BLaER1 treated with 17β-estradiol and CSF1 and Interleukin-3, amounts not matched to agents 10 nM and 100 nM (cell line): Measurements from ENCODE around the gene WNT8B.

ENCODE experiments used
- H3K27ac ChIP-seq, 11 experiments: shearing (Covaris generic); formaldehyde crosslinking; 2 replicates each; pipeline ENCODE4 v1.8.1; 2022
- H3K27me3 ChIP-seq, 11 experiments: shearing (Covaris generic); formaldehyde crosslinking; 2 replicates each; pipeline ENCODE4 v1.8.1; 2022
- H3K36me3 ChIP-seq, 11 experiments: shearing (Covaris generic); formaldehyde crosslinking; 2 replicates each; pipeline ENCODE4 v1.8.1; 2022
- H3K4me1 ChIP-seq, 10 experiments: shearing (Covaris generic); formaldehyde crosslinking; 2 replicates each; pipeline ENCODE4 v1.8.1; 2022
- H3K4me2 ChIP-seq, 11 experiments: shearing (Covaris generic); formaldehyde crosslinking; 2 replicates each; pipeline ENCODE4 v1.8.1; 2022
- H3K4me3 ChIP-seq, 10 experiments: shearing (Covaris generic); formaldehyde crosslinking; 2 replicates each; pipeline ENCODE4 v1.8.1; 2022
- H3K9ac ChIP-seq, 11 experiments: shearing (Covaris generic); formaldehyde crosslinking; 2 replicates each; pipeline ENCODE4 v1.8.1; 2022
- H3K9me3 ChIP-seq, 11 experiments: shearing (Covaris generic); formaldehyde crosslinking; replicated peaks in 1 of 11; 2 replicates each; pipeline ENCODE4 v1.8.1; 2022
- H4K20me1 ChIP-seq, 11 experiments: shearing (Covaris generic); formaldehyde crosslinking; 2 replicates each; pipeline ENCODE4 v1.8.1; 2022
- Cebpa-rat ChIP-seq, 11 experiments: shearing (Covaris generic); IDR thresholded peaks; 2 replicates each; pipeline ENCODE4 v1.8.1; 2022

WNT8B gene

DNA sequence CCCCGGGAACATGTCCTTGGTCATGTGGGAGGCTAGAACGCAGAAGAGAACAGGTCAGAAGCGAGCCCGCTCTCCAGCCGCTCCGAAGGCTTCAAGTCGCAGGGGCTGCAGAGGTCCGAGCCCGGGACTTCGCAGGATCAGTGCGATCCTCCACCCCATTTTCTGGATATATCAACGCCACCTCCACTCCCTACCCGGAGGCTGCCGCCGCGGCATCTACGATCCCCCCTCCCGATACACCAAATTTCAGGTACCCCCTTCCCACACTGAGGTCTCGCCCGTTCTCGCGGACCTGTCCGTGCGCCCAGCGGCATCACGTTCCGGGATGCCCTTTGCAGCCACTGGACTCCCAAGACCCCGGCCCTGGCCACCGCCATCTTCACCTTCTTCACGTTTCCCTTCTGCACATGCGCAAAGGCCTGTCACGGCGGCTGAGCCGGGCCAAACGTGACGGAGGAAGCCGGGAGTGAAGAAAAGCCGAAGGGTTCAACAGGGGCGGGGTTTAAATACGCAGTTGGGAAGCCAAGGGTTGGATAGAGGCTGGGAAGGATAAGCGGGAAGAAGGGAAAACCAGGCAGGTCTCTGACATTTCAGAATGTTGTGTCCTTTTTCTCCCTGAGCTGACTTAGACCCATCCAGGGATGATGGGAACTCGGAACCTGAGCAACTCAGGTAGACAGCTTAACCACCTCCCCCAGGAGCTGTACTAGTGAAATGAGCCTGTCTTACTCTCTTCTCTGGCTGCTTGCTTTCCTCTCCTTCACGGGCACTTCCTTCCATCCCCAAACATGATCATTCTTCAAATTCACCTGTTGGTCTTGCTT, 66.9 kb downstream of the WNT8B start, which contains the start of gene NDUFB8:
Gene NDUFB8 (minus strand): TSS at position 397 of the 824 bp plus-strand sequence. CDS start 20 bp downstream, at position 377.
- Histone ChIP-seq H3K4me2 (peak within 1 kb of the TSS; percentile 79 to 99 (median 91)), H3K4me3 (peak within 1 kb of the TSS; percentile 78 to 97 (median 89)), H3K27ac (peak within 1 kb of the TSS; percentile 71 to 93 (median 87)), H3K9me3 (peaks cover 0 to 14% (median 7%) of the 10 kb centered on the region in 11 experiments; a peak in 13 of 22 replicates), H4K20me1 (peaks cover 0 to 24% (median 1%) of the 10 kb centered on the region in 11 experiments; a peak in 8 of 22 replicates), H3K9ac (peak within 1 kb of the TSS; percentile 82 to 94 (median 91)), H3K27me3 (no peaks in the 10 kb centered on the region), H3K4me1 (peaks cover 24 to 39% (median 29%) of the 10 kb centered on the region in 10 experiments), H3K36me3 (peaks cover 28 to 36% (median 33%) of the 10 kb centered on the region in 11 experiments)
- no peak for TF ChIP-seq Cebpa-rat (IDR thresholded peaks at IDR 0.05)

DNA sequence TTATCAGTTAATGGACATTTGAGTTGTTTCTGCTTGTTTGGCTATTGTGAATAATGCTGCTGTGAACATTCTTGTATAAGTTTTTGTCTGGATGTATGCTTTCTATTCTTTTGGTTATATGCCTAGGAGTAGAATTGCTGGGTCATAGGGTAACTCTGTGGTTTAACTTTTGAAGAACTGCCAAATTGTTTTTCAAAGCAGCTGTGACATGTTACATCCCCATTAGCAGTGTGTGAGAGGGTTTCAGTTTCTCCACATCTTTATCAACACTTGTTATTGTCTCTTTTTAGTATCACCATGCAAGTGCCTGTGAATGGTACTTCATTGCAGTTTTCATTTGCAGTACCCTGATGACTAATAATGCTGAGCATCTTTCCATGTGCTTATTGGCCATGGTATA, 69.0 kb downstream of the WNT8B start:
- Histone ChIP-seq H3K27me3 (no peaks in the 10 kb centered on the region), H4K20me1 (peaks cover 0 to 17% (median 0%) of the 10 kb centered on the region in 11 experiments; a peak in 6 of 22 replicates), H3K4me2 (no peak overlapping the region), H3K4me3 (no peak overlapping the region), H3K9ac (no peak overlapping the region), H3K36me3 (peaks cover 7 to 15% (median 12%) of the 10 kb centered on the region in 11 experiments), H3K9me3 (peaks cover 0 to 14% (median 7%) of the 10 kb centered on the region in 11 experiments; a peak in 13 of 22 replicates), H3K4me1 (peaks cover 40 to 54% (median 44%) of the 10 kb centered on the region in 10 experiments), H3K27ac (no peak overlapping the region)
- TF ChIP-seq Cebpa-rat (IDR thresholded peaks at IDR 0.05) = no peak
